Omental fat pad (tissue), 4 donors: ENCODE data around the gene ANAPC7. TPM values are rescaled to one million over a fixed set of nuclear protein-coding genes. Genes with fewer than 3 reads are reported as not detected.

Source experiments
- ATAC-seq: fragments of 150-250 bp; one replicate; pipeline ENCODE4 v1.9.1; 2016; ENCODE audit warnings: mild to moderate bottlenecking, moderate library complexity; ENCODE audit not compliant: low FRiP score
- DNase-seq: peaks from one replicate; pipeline ENCODE4 v3.0.0-alpha.2; 2019; ENCODE audit warnings: low spot score
- CTCF ChIP-seq, 3 donors: fragments of 450-650 bp; IDR thresholded peaks; one replicate each; pipeline ENCODE4 v1.5.1; 2016 to 2017; ENCODE audit warnings: antibody characterized with exemption in 3 of 3, mild to moderate bottlenecking in 3 of 3, moderate library complexity in 2 of 3
- total RNA-seq, 4 donors: library from RNA; depleted of rRNA; stranded (reverse); fragments of >200 nt; gene quantifications; one replicate each; pipeline ENCODE4 v1.1.0, GENCODE V29; 2016

Gene ANAPC7
- total RNA-seq, 4 donors from 2014 or later = 34.6 to 54.8 (median 48.9) TPM

- TF ChIP-seq CTCF (IDR thresholded peaks at IDR 0.05) = no peak
- no peak for ATAC-seq
- DNase-seq = no peak
Measured at GRCh38 chr12:110338754-110339153, 64.8 kb downstream of the ANAPC7 start.

- ATAC-seq (no peak), DNase-seq (no peak)
- TF ChIP-seq CTCF (IDR thresholded peaks at IDR 0.05) = no peak
Measured at GRCh38 chr12:110337912-110338710, 65.4 kb downstream of the ANAPC7 start.

- ATAC-seq (no peak), DNase-seq (no peak)
- TF ChIP-seq CTCF (IDR thresholded peaks at IDR 0.05) = no peak
Measured at GRCh38 chr12:110335481-110336045, 67.9 kb downstream of the ANAPC7 start.

GRCh38 chr12:110333201-110333600 is 70.3 kb downstream of the ANAPC7 start:
- no peak for ATAC-seq
- no peak for DNase-seq
- no peak for TF ChIP-seq CTCF (IDR thresholded peaks at IDR 0.05)

- TF ChIP-seq CTCF (IDR thresholded peaks at IDR 0.05) = no peak
- no peak for ATAC-seq
- no peak for DNase-seq
Measured at GRCh38 chr12:110330544-110330943, 73.0 kb downstream of the ANAPC7 start.

- TF ChIP-seq CTCF (IDR thresholded peaks at IDR 0.05) = no peak
- DNase-seq (no peak), ATAC-seq (no peak)
Measured at GRCh38 chr12:110330124-110330523, 73.4 kb downstream of the ANAPC7 start.

- DNase-seq = no peak
- ATAC-seq = no peak
- no peak for TF ChIP-seq CTCF (IDR thresholded peaks at IDR 0.05)
Measured at GRCh38 chr12:110329710-110330109, 73.8 kb downstream of the ANAPC7 start.
